ENCODE results near the gene CLTCL1. TPM values are rescaled to one million over a fixed set of nuclear protein-coding genes. Genes with fewer than 3 reads are reported as not detected.
"Not testable (repeated sequence)": the region's sequence is repeated elsewhere in the genome, so short reads cannot be mapped to it uniquely, and the experiment has no call there.

The CLTCL1 gene
- polyA plus RNA-seq, 3 donors: 1.9 to 5.7 (median 4.8) TPM

GRCh38 chr22:19260804-19261203, 30.7 kb downstream of the CLTCL1 start:
- 87 to 95% (median 90%) methylated on average over 6 of the region's 6 CpGs for WGBS, 3 donors
- H3K27ac ChIP-seq (ENCODE audit: low read depth, low read length): no peak overlapping the region

DNA sequence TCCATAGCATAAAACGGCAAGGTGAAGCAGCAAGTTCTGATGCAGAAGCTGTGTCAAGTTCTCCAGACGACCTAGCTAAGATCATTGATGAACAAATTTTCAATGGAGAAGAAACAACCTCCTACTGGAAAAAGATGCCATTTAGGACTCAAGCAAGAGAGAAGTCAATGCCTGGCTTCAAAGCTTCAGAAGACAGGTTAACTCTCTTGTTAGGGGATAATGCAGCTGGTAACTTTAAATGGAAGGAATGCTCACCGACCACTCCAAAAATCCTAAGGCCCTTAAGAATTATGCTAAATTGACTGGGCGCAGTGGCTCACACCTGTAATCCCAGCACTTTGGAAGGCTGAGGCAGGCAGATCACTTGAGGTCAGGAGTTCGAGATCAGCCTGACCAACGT, 31.3 kb downstream of the CLTCL1 start:
- H3K27ac ChIP-seq (ENCODE audit: low read depth, low read length): no peak overlapping the region
- WGBS, 3 donors: 81 to 94% (median 92%) methylated on average over 6 of the region's 6 CpGs

DNA sequence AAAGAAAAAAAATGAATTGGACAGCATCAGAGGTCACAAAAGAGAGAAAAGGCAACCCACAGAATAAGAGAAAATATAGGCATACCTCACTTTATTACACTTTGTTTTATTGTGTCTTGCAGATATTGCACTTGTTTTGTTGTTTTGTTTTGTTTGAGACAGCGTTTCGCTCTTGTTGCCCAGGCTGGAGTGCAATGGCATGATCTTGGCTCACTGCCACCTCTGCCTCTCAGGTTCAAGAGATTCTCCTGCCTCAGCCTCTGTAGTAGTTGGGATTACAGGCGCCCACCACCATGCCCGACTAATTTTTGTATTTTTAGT, 32.6 kb downstream of the CLTCL1 start:
- WGBS, 3 donors: 98 to 99% (median 98%) methylated on average over 4 of the region's 4 CpGs
- H3K27ac ChIP-seq (ENCODE audit: low read depth, low read length): not testable (repeated sequence)

DNA sequence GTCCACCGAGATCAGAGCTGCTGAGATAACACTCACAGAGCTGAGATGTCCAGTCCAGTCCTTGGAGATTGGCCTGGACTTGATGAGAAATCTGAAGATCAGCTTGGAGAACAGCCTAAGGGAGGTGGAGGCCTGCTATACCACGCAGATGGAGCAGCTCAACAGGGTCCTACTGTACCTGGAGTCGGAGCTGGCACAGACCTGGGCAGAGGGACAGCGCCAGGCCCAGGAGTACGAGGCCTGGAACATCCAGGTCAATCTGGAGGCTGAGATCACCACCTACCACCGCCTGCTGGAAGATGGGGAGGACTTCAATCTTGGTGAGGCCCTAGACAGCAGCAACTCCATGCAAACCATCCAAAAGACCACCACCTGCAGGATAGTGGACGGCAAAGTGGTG, 33.1 kb downstream of the CLTCL1 start:
- H3K27ac ChIP-seq (ENCODE audit: low read depth, low read length): no peak overlapping the region
- 96 to 97% (median 97%) methylated on average over 7 of the region's 7 CpGs for WGBS, 3 donors

- not testable (repeated sequence) for H3K27ac ChIP-seq (ENCODE audit: low read depth, low read length)
Observed at GRCh38 chr22:19256362-19256761, 35.2 kb downstream of the CLTCL1 start.

DNA sequence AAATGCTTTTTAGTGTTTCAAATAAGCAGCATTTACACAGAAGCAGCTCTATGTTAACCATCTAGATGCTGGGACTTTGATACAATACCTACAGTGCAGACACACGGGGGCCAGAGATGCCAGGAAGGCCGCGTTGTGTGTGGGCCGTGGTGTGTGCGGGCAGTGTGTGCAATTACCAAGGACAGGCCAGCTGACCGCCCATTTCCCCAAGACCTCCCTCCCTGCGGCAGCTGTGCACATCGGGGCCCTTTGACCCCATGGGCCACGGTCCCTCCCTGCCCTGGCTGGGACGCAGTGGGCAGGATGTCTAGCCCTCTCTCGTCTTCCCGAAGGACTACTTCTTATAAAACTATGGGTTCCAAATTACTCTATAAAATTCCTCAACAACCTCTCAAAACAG, 38.4 kb downstream of the CLTCL1 start:
- no peak overlapping the region for H3K27ac ChIP-seq (ENCODE audit: low read depth, low read length)
- WGBS, 3 donors: 95 to 96% (median 95%) methylated on average over 12 of the region's 12 CpGs

More at GRCh38 chr22:19256362-19256761, 35.2 kb downstream of the CLTCL1 start:
- WGBS, 3 donors: 94 to 97% (median 96%) methylated on average over 8 of the region's 8 CpGs

DNA sequence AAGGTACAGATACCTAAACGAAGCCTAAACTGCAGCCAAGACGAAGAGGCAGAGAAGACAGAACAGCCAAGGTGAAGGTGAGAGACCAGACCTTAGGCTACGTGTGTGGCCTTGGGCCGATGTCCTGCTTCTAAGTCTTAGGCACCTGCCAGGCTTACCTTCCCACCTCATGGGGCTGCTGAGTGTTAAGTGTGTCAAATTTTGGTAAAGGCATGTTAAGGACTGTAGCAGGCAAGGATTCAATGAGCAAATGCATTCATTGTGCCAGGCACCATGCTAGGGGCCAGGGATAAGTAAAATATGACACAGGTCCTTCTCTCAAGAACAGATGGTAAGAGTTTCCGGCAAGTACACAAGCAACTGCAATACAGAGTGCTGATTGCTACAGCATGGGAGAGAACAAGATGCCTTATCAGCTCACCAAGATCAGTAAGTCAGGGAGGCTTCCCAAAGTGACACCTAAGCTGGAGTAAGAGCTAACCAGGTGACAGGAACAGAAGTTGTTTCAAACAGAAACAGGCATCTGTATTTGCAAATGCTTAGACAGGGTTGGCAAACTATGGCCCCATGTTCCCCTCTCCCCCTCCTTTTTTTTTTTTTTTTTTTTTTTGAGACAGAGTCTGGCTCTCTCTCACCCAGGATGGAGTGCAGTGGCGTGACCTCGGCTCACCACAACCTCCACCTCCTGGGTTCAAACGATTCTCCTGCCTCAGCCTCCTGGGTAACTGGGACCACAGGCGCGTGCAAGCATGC, 46.7 kb downstream of the CLTCL1 start:
- no peak overlapping the region for H3K27ac ChIP-seq (ENCODE audit: low read depth, low read length)
- 72 to 85% (median 82%) methylated on average over 10 of the region's 10 CpGs for WGBS, 3 donors

GRCh38 chr22:19242699-19243098, 48.8 kb downstream of the CLTCL1 start:
- no peak overlapping the region for H3K27ac ChIP-seq (ENCODE audit: low read depth, low read length)
- 69 to 92% (median 71%) methylated on average over 4 of the region's 4 CpGs for WGBS, 3 donors

- 64 to 89% (median 87%) methylated on average over 6 of the region's 6 CpGs for WGBS, 3 donors
- H3K27ac ChIP-seq (ENCODE audit: low read depth, low read length): no peak overlapping the region
Observed at GRCh38 chr22:19241593-19241906, 50.0 kb downstream of the CLTCL1 start.

GRCh38 chr22:19240813-19241592, 50.5 kb downstream of the CLTCL1 start:
- 80 to 90% (median 85%) methylated on average over 14 of the region's 14 CpGs for WGBS, 3 donors
- H3K27ac ChIP-seq (ENCODE audit: low read depth, low read length): no peak overlapping the region

GRCh38 chr22:19239464-19239863, 52.1 kb downstream of the CLTCL1 start:
- 88 to 95% (median 91%) methylated on average over 7 of the region's 7 CpGs for WGBS, 3 donors
- no peak overlapping the region for H3K27ac ChIP-seq (ENCODE audit: low read depth, low read length)

GRCh38 chr22:19238900-19239299, 52.6 kb downstream of the CLTCL1 start:
- H3K27ac ChIP-seq (ENCODE audit: low read depth, low read length): no peak overlapping the region
- WGBS, 3 donors: 82 to 89% (median 83%) methylated on average over 7 of the region's 7 CpGs

DNA sequence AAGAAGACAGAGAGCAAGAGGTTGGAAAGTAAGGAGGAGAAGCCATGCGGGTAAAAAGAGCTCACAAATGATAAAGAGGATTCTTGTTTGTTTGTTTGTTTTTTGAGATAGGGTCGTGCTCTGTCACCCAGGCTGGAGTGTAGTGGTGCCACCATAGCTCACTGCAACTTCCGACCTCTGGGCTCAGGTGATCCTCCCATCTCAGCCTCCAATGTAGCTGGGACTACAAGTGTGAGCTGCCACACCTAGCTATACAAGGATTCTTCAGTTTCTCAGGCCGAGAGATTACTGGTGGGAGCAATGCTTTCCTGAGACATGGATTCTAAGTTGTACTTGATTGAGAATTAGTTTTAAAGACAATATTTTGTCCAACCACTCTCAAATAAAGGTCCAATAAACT, 55.6 kb downstream of the CLTCL1 start:
- H3K27ac ChIP-seq (ENCODE audit: low read depth, low read length): no peak overlapping the region
- 88 to 92% (median 88%) methylated on average over 4 of the region's 4 CpGs for WGBS, 3 donors

- 89 to 93% (median 92%) methylated on average over 14 of the region's 14 CpGs for WGBS, 3 donors
- no peak overlapping the region for H3K27ac ChIP-seq (ENCODE audit: low read depth, low read length)
Observed at GRCh38 chr22:19234126-19234896, 57.2 kb downstream of the CLTCL1 start.

- 95 to 96% (median 96%) methylated on average over 11 of the region's 11 CpGs for WGBS, 3 donors
- H3K27ac ChIP-seq (ENCODE audit: low read depth, low read length): no peak overlapping the region
Observed at GRCh38 chr22:19233189-19233661, 58.3 kb downstream of the CLTCL1 start.

DNA sequence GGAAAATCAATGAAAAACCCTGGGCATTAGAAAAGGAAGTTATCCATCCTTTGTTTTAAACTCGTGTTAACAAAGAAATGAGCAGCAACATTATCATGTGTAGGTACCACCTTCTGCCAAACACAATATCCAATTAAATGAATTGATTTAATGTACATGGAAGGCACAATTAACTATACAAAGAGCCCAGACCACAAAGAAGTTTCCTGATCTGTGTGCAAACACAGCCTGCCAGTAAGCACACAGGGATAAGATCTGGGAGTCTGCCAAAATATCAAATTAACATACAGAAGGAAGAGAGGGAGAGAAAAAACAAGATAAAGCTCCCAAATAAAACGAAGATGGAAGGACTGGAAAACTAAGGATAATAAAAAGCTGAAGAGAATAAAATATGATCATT, 58.9 kb downstream of the CLTCL1 start:
- H3K27ac ChIP-seq (ENCODE audit: low read depth, low read length): no peak overlapping the region
- WGBS, 3 donors: 34 to 56% (median 56%) methylated on average over 2 of the region's 2 CpGs

DNA sequence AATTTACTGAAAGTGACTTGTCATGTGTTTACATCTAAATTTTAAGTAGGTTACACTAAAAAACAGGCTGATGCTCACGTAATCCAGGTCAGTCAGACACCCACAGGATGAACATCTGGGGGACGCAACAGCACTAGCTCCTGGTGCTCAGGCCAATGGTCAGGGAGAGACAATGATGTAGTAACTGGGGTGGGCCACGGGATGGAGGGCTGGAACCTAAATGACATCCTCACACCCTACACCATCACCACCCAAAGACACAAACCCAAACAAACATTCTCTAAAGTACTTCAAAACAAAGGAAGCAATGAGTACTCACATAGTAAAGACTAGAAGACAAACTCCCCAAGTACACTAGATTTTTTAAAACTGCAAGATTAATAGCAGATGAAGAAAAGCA, 59.5 kb downstream of the CLTCL1 start:
- 83 to 93% (median 91%) methylated on average over 3 of the region's 3 CpGs for WGBS, 3 donors
- H3K27ac ChIP-seq (ENCODE audit: low read depth, low read length): no peak overlapping the region

- WGBS, 3 donors: 41 to 82% (median 77%) methylated on average over 2 of the region's 2 CpGs
- no peak overlapping the region for H3K27ac ChIP-seq (ENCODE audit: low read depth, low read length)
Observed at GRCh38 chr22:19229600-19229999, 61.9 kb downstream of the CLTCL1 start.

DNA sequence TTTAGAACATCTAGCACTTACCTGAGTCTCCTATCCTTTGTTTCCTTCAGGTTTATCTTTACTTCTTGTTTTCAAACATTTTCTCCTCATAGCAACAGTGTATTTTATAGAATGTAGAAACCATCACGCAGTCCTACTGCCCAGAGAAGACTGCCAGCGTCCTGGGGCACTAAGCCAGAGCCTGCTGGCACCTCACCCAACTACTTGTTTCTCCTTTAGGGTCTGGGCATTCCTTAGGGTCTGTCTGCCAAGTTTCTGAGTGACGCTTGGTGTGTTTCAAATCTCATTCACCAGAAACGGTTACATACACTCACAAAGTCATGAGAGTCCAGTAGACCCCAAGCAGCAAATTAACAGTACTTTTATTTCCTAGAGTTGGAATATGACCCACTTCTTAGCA, 63.3 kb downstream of the CLTCL1 start:
- H3K27ac ChIP-seq (ENCODE audit: low read depth, low read length): no peak overlapping the region

More for the DNA sequence above, 63.3 kb downstream of the CLTCL1 start:
- 78 to 85% (median 84%) methylated on average over 4 of the region's 4 CpGs for WGBS, 3 donors
